Measurements from ENCODE around the gene CAMK2D.

DNA sequence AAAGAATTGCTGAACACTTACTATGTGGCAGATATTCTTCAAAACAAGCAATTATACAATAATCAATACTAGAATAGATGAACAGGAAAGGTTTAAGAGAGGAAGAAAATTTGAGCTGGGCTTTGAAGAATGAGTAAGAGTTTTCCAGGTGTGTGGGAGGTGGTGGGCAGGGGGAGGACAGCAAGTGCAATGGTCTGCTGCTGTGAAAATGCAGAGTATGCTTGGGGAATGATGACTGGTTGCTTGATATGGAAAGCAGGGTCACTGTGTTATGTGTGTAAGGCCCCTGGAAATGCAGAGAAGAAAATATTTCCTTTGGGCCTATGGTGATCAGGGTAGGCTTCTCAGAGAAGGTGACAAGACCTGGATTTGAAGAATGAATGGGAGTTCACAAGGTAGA lies 300.3 kb downstream of the CAMK2D start:
- TF ChIP-seq POLR2AphosphoS5 (IDR thresholded peaks at IDR 0.05) (no peak), EP300 (IDR thresholded peaks at IDR 0.05) (no peak)
- TF ChIP-seq, protein P1, sequence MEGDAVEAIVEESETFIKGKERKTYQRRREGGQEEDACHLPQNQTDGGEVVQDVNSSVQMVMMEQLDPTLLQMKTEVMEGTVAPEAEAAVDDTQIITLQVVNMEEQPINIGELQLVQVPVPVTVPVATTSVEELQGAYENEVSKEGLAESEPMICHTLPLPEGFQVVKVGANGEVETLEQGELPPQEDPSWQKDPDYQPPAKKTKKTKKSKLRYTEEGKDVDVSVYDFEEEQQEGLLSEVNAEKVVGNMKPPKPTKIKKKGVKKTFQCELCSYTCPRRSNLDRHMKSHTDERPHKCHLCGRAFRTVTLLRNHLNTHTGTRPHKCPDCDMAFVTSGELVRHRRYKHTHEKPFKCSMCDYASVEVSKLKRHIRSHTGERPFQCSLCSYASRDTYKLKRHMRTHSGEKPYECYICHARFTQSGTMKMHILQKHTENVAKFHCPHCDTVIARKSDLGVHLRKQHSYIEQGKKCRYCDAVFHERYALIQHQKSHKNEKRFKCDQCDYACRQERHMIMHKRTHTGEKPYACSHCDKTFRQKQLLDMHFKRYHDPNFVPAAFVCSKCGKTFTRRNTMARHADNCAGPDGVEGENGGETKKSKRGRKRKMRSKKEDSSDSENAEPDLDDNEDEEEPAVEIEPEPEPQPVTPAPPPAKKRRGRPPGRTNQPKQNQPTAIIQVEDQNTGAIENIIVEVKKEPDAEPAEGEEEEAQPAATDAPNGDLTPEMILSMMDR (IDR thresholded peaks at IDR 0.05): no peak

Measured in esophagus muscularis mucosa (tissue), 4 donors.